GM21786 (cell line): ENCODE data around the gene PTX4.
"Not testable (repeated sequence)": the region's sequence is repeated elsewhere in the genome, so short reads cannot be mapped to it uniquely, and the experiment has no call there.

Experiments used
- ATAC-seq: cut with Tn5 transposase; IDR thresholded peaks from one replicate; pipeline ENCODE4 v1.9.1; 2021; ENCODE audit not compliant: unreplicated experiment

PTX4 gene

DNA sequence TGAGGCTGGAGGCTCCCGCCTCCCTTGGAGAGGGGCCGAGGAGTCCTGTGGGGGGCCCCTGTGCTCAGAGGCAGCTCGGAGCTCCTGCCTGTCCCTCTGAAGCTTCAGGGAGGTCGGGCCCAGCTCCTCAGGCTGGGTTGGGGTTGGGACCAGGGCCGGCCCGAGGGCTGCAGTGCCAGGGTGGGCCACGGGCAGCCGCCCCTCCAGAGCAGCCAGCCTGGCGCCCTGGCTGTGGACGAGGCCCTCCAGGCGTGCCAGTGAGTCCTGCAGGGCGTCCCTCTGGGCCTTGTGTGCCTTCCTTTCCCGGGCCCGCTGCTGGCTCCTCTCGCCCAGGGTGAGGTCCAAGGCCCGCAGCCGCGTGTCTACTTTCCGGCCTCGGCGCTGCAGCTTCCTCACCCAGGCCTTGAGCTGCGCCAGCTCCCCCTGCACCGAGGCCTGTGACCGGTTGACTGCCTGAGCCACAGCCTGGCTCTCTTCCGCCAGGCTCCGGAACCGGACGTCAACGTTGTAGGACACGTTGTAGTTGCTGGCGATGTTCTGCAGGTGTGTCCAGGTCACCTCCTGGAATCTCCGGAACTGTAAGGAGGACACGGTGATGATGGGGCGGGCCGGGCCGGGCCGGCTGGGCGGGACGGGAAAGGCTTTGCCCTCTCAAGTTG, 1.2 kb downstream of the PTX4 start:
- no peak for ATAC-seq

DNA sequence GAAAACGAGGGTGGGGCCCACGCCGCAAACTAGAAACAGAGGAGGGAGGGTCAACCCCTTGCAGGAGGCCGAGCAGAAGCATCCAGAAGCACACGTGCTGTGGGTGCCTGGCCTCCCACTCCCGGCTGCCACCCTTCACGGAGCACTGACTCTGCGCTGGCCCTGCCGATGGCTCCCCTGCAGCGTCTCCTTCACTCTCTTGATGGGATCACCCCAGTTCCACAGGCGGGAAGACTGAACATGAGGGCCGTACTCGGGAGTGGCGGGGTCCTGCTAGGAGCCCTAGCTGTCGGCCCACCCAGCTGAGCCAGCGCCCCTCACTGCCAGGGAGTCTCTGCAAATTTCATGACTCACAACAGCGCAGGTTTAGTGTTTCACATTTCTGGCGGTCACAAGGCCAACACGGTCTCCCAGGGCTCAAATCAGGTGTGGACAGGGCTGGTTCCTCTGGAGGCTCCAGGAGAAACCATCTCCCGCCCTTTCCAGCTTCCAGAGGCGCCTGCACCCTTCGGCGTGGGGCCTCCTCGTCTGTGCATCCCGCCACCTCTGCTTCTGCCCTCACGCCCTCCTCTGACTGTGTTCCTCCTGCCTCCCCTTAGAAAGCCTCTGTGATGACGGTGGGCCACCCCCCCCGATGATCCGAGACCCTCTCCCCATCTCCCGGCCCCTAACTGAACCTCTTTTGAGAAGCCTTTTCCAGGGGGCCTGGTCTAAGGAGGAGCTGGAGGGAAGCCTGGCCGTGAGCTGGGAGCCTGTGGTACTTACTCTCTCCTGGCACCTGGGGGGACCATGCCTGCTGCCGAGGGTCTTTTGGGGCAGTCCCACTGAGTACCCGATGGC, 2.0 kb downstream of the PTX4 start:
- ATAC-seq, result no peak

DNA sequence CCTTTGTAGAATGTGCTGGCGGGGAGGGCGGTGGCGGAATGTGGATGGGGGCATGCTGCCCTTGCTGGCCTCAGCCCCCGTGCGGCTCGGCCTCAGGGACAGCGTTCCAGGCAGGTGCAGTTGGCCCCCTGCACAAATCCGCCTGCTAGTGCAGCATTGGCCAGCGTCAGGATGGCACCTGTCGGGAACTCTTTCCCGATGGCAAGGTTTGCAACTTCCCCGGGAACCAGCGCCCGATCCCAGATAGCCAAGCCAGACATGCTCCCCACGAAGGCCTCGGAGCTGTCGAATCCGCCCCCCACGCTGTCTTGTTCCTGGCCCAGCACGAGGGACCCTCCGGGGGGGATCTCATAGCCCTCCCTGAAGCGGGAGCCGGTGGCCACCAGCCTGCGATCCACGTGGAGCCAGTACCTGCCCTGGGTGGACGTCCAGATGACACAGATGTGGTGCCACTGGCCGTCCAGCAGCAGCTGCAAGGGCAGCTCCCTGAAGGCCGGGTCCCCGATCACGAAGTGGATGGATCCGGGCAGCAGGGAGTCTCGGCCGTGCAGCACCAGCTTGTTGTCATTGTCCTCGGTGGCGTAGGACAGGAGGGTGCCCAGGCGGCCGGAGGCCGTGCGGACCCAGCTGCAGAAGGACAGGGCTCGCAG, 2.8 kb downstream of the PTX4 start:
- ATAC-seq, result no peak

DNA sequence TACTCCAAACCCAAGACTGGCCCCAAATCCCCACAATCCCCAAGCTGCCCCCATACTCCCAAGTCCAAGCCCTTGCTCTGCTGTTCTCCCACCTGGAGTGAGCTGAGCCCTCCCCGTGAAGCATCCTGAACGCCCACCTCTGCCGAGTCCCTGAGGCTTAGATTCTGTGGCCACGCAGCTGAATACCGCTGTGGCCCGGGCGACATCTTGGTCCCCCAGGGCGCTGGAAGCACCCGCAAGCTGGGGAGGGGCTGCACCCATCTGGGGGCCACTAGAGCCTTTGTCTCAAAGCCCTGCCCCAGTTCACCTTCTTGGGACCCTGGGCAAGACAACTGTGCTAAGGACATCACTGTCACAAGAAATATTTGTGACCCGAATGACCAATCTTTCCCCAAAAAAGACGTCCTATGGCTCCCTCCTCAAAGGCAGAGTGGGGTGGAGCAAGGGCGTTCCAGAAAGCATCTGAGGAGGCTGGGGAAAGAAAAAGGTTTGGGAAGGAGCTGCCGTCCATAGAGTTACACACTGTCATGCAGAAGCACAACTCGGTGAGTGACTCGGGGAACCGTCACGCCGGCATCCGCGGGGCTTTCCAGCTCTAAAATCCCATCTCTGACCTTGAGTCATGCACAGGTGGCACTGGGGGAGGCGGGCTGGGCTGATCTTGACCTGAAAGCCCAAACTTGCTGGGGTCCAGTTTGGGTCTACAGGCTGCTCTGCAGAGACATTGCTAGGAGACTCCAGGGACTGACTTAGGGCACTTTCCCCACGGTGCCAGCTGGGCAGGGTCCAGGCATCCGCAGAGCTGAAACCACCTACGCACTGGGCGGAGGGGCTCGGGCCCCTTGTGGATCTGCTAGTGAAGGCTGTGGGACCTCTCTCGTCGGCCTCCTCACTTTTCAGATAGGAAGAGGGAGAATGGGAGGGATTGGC, 6.6 kb downstream of the PTX4 start:
- ATAC-seq, result no peak

DNA sequence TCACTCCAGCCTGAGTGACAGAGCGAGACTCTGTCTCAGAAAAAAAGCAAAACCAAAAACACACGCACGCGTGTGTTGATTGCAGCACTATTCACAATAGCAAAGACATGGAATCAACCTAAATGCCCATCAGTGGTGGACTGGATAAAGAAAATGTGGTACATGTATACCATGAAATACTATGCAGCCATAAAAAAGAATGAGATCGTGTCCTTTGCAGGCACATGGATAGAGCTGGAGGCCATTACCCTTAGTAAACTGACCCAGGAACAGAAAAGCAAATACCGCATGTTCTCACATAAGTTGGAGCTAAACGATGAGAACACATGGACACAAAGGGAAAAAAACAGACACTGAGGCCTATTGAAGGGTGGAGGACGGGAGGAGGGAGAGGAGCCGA, 9.8 kb downstream of the PTX4 start:
- ATAC-seq, result not testable (repeated sequence)

DNA sequence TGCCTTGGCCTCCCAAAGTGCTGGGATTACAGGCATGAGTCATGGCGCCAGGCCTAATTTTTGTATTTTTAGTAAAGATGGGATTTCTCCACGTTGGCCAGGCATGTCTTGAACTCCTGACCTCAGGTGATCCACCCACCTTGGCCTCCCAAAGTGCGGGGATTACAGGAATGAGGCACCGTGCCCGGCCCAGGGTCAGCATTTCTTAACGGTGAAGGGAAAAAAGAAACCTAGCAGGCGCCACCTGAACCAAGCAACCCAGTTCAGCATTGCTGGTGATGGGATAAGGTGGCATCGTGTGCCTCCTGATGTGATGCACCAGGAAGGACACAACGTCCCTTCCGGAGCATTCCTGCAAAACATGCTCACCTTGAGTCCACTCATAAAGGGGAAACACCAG, 11.7 kb downstream of the PTX4 start:
- ATAC-seq, result no peak

DNA sequence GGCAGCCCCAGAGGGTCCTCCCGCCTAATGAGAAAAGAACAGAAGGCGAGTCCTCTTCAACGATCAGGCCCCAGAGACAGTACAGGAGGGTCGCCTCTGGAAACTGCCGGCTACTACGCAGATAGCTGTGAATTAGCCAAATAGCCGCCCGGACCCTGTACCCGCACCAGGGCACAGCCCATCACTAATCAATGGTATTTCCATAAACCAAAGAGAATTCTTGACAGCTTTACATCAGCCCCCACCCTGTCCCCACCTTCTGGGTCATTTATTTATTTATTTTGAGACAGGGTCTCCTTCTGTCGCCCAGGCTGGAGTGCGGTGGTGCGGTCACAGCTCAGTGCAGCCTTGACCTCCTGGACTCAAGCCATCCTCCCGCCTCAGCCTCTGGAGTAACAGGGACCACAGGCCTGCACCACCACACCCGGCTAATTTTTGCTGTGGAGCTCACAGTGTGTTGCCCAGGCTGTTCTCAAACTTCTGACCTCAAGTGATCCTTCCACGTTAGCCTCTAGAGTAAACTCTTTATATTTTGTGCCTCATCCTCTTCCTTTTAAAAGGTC, 13.1 kb downstream of the PTX4 start:
- no peak for ATAC-seq

DNA sequence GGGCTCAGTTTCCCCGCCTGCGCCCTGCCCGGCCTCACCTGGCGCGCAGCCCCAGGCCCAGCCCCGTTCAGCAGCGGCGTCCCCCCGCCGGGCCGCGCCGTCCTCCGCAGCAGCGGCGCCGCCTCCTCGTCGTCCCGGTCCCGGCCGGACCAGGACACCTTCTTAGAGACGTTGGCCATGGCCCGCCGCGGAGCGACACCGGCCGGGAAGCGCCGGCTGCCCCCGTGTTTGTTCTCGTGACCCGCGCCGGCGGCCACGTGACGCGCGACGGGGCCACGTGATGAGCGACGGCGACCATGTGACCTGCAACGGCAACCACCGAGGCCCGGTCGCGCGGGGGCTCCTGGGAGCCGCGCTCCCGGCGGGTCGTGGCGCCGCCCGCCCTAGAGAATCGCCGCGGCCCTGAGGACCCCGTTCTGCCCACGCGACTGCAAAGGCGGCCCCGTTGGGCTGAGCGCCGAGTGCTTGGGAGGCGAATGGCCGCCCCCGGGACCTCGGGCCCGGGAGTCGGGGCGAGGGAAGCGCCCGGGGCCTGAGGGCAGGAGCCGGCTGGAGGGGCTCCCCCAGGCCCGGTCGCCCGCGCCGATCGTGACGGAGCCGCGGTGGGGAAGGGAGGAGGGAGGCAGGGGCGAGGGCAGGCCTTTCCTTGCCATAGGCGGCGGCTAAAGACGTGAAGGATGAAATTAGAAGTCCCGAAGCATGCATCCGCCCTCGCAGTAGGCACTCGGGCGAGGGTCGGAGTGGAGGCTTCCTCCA, 13.8 kb downstream of the PTX4 start, which contains the start of gene CLCN7:
CLCN7 (minus strand) TSS at position 233 of the 756 bp plus-strand sequence; CDS start at position 179, 54 bp downstream.
- ATAC-seq, result peak; percentile 84

DNA sequence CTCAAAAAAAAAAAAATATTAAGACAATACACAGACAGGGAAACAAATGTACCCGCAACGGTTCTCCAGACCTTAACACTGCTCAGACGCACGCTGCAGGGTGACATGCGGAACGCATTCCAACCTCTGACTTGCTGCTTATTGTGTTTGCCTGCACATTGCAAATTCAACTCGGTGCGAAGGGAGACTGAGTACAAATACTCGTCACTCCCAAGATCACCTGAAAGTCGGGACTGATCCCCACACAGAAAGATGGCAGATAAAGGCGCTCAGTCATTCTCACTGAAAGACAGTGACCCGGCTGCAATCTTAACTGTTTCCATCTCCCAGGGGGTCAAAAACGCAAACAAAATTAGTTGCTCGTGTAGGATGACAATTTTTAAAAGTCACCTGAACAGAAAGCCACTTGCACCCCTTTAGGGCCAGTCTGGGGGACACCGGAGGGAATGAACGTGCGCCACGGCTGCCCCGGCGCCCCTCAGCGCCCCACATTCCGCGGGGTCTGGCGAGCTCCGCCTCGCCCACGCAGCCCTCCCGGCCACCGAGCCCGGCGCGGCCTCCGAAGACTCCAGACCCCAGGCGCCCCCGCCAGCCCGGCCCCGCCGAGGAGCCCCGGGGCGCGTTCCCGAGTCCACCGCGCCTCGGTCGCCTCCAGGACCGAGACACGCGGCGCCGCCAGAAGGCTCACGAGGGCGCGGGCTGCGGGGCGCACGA, 14.5 kb downstream of the PTX4 start:
- no peak for ATAC-seq

DNA sequence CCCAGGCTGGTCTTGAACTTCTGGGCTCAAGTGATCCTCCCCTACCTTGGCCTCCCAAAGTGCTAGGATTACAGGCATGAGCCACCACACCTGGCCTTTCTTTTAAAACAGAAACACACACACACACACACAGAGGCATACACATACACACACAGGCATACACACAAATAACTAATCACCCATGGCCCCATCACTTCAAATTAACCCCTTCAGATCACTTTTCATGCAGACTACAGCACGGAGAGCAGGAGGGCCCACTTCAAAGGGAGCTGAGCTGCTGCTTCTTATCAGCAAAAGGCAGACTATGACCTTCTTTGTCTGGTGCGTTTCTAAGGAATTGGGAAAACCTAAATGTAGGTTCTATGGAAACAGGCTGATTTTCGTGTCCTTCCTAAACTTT, 15.8 kb downstream of the PTX4 start:
- no peak for ATAC-seq

DNA sequence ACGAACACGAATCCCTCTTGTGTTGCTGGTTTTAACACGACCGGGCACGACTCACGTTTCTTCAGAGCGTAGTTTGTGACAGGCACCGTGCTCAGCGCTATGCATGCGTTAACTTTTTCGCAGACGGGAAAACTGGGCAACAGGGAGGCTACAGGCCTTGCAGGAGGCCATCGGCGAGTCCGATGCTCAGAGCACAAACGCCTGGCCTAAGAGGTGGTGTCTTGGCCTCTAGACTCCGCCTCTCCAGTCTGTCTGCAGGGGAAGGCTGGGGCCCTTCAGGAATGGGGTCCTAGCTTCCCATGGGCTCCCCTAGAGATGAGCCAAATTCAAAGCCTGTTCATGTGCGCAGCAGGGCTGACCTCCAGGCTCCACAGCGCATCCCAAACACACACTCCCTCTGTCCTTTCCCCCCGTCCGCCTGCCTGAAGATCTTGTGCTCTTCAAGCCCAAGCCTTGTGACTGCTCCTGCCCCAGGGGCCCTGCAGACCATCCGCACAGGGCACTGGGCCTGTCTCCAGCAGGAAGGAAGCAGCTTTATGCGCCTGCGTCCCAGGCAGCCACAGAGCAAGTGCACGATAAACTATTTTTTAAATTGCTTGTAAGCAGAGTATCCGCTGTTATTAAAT, 17.1 kb downstream of the PTX4 start:
- no peak for ATAC-seq

DNA sequence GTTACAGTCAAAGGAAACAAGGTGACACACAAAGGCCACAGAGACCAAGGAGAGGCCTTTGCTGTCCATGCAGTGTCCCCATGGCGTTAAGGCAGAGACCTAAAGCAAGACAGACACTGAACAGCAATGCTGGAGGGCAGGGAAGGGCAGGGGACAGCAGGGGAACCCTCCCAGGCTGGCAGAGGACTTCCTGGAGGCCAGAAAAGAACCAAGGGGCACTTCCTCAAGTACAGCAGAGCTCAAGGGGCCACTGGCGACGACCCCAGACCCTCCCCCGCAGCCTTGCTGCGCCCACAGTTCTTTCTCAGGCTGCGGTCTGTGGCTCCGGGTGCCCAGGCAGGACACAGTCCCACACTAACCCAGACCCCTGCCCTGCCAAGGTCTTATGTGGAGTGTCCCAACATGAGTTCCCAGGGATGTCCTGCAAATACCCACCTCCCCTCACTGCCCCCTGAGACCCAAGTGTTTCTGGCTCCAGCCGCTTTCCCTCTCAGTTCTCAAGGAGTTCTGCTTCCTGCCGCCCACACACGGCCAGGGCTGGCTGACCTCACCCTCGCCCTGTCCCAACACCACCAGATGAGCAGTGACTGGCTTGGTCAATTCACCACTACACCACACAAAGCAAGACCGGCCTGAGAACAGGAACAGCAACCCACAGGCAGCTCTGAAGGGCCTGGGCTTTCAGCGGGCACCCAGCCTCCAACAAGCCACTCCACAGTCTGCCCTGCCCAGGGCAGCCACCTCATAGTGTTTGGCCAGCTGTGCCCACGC, 18.1 kb downstream of the PTX4 start:
- ATAC-seq, result no peak

DNA sequence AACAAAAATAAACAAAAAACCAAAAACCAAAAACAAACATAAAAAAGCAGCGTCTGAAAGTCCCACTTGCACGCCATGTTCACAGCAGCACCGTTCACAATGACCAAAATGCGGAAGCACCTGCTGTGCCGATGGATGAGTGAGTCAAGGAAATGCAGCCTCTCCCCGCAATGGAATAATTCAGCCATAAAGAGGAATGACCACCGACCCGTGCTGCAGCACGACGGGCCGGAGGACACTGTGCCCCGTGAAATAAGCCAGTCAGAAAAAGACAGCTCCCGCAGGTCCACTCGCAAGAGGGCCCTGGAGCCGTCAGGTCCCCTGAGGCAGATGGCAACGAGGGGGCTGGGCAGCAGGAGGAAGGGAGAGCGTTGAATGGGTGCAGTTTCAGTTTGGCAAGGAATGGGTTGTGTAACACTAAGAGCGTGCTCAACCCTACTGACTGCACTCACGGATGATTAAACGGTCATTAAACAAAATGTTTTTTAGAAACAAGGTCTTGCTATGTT, 19.0 kb downstream of the PTX4 start:
- no peak for ATAC-seq

DNA sequence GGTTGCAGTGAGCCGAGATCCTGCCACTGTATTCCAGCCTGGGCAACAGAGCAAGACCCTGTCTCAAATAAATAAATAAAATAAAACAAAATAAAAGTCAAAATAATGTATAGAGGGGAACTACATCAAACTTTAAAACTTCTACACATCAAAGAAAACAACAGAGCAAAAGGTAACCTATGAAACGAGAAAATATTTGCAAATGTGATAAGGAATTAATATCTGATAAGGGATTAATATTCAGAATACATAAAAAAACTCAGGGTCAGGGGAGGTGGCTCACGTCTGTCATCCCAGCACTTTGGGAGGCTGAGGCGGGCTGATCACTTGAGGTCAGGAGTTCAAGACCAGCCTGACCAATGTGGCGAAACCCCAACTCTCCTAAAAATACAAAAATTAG, 19.6 kb downstream of the PTX4 start:
- ATAC-seq, result not testable (repeated sequence)

DNA sequence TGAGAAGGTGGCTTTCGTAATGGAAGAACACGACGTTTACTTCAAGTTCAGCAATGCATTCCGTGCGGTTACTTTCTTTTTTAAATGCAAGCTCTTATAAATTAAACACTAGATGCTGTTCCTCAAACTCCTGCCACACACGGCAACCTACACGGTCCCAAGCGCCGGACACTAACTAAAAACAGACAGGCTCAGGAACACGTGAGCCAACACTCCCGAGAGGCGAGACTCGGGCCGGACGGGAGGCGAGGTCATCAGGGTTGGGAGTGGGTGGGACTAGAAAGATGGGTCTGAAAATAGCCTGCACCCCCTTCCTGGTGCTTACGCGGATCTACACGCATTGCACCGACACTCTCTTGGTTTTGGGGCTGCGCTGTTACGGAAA, 20.3 kb downstream of the PTX4 start:
- no peak for ATAC-seq

DNA sequence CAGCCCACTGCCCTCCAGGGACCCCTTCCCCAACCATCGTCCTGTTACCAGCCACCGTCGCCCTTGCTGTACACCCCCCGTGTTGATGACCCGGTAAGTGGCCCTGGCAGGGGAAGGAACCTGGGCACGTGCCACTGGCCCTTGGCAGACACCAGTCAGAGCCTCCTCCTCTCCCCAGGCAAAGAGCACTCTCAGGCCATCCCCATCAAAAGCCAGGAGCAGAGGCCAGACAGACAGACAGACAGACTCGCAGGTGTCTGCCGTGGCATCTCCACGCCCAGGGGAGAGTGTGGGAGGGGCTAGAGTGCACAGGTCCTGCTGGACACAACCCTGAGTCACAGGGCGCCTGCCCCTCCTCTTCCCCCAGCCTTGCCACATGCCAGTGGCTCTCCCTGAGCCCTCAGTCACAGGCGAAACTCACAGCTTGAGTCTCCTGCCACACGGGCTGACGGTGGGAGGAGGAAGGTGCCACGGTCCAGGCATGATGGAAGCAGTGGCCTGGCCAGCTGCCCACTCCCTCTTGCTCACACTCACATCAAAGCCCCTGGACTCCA, 21.7 kb downstream of the PTX4 start:
- ATAC-seq, result no peak

DNA sequence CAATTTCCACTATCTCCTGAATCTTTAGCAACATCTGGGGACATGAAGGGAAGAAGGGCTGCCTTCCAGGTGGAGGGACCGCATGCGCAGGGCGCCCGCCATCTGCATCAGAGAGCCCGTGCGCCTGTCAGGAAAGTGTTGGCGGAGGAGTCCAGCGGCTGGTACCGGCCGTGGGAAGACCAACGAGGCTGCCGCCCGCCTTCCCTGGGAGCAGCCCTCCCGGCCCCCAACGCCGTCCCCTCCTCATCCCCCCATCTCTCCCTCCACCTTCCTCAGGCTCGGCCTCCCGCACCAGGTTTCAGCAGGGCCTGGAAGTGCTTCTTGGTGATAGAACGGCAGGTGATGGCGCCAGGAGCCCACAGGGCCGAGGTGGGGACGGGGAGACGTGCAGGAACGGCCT, 22.7 kb downstream of the PTX4 start:
- no peak for ATAC-seq

DNA sequence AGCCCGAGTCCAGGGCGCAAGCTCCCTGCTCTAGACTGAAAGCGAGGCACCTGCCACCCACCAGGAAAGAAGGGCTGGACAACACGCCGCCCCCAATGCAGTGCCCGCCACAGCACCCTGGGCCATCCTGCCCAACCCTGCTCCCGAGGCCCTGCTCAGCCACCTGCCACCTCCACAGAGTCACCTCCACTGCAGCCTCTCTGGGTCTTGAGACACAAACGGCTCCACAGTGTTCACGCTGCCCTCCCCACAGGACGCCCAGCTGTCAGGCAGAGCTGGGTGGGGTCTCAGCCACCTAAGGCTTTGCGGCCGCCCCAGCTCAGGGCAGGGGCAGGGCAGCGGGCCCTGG, 23.2 kb downstream of the PTX4 start:
- ATAC-seq, result no peak
